Measurements from ENCODE around the gene CCDC106. TPM values are rescaled to one million over a fixed set of nuclear protein-coding genes. Genes with fewer than 3 reads are reported as not detected.
A peak's percentile ranks its signal among the peaks of the same experiment; 100 is the strongest.

The CCDC106 gene
- total RNA-seq, 1 donor from 2014 or later: 12.2 TPM

- Histone ChIP-seq H3K27ac (ENCODE audit: low read depth, low read length) (no peak overlapping the region), H3K4me2 (ENCODE audit: low read length) (peak overlapping the region; percentile 100), H3K9me3 (ENCODE audit: insufficient read depth, low read depth, low read length) (no peaks in the 10 kb centered on the region), H3K36me3 (ENCODE audit: insufficient read depth, low read length) (peaks cover 9% of the 10 kb centered on the region), H4K20me1 (ENCODE audit: insufficient read depth, low read length) (peaks cover 25% of the 10 kb centered on the region), H3K4me1 (ENCODE audit: insufficient read depth, low read length) (peaks cover 31% of the 10 kb centered on the region), H3K4me3 (ENCODE audit: insufficient read depth, low read depth, low read length) (peak overlapping the region; percentile 87), H3K9ac (ENCODE audit: low read length) (peak overlapping the region; percentile 92), H3K79me2 (ENCODE audit: insufficient read depth, low read length) (peaks cover 60% of the 10 kb centered on the region), H3K27me3 (ENCODE audit: insufficient read depth, low read length) (no peaks in the 10 kb centered on the region), H2AFZ (ENCODE audit: low read depth, low read length) (no peak overlapping the region)
- Mint-ChIP-seq H3K36me3 (ENCODE audit: low read depth, unreplicated experiment) (peaks cover 12% of the 10 kb centered on the region), H3K9me3 (ENCODE audit: unreplicated experiment) (no peaks in the 10 kb centered on the region), H3K4me1 (ENCODE audit: low read depth, unreplicated experiment) (peaks cover 19% of the 10 kb centered on the region), H3K4me3 (ENCODE audit: unreplicated experiment) (peak overlapping the region; percentile 97), H3K27ac (ENCODE audit: unreplicated experiment) (peak overlapping the region; percentile 95), H3K27me3 (ENCODE audit: low read depth, unreplicated experiment) (no peaks in the 10 kb centered on the region)
- FAIRE-seq (no peak), DNase-seq (ENCODE audit: low read depth) (no peak)
- no peak for TF ChIP-seq CTCF (IDR thresholded peaks at IDR 0.05; ENCODE audit: insufficient read depth, low read depth, low read length)
- TF ChIP-seq EZH2 (IDR thresholded peaks at IDR 0.05; ENCODE audit: insufficient read depth, low read length): no peak
Measured at GRCh38 chr19:55642153-55643002, 5.6 kb upstream of the CCDC106 start.

GRCh38 chr19:55643003-55643886 lies 4.8 kb upstream of the CCDC106 start, which contains the start of gene ZNF581:
Gene ZNF581 (plus strand): TSS chr19:55643649. CDS start chr19:55644572, 923 bp downstream.
- H2AFZ ChIP-seq (ENCODE audit: low read depth, low read length): peak within 1 kb of the TSS; percentile 5
- H3K4me2 ChIP-seq (ENCODE audit: low read length): peak within 1 kb of the TSS; percentile 100
- H4K20me1 ChIP-seq (ENCODE audit: insufficient read depth, low read length): peaks cover 25% of the 10 kb centered on the region
- no peaks in the 10 kb centered on the region for H3K27me3 ChIP-seq (ENCODE audit: insufficient read depth, low read length)
- Mint-ChIP-seq H3K36me3 (ENCODE audit: low read depth, unreplicated experiment) (peaks cover 8% of the 10 kb centered on the region), H3K4me3 (ENCODE audit: unreplicated experiment) (peak within 1 kb of the TSS; percentile 97), H3K27ac (ENCODE audit: unreplicated experiment) (peak within 1 kb of the TSS; percentile 95), H3K9me3 (ENCODE audit: unreplicated experiment) (no peaks in the 10 kb centered on the region), H3K27me3 (ENCODE audit: low read depth, unreplicated experiment) (no peaks in the 10 kb centered on the region), H3K4me1 (ENCODE audit: low read depth, unreplicated experiment) (peaks cover 18% of the 10 kb centered on the region)
- peaks cover 9% of the 10 kb centered on the region for H3K36me3 ChIP-seq (ENCODE audit: insufficient read depth, low read length)
- H3K4me1 ChIP-seq (ENCODE audit: insufficient read depth, low read length): peaks cover 35% of the 10 kb centered on the region
- peak within 1 kb of the TSS; percentile 92 for H3K9ac ChIP-seq (ENCODE audit: low read length)
- peaks cover 52% of the 10 kb centered on the region for H3K79me2 ChIP-seq (ENCODE audit: insufficient read depth, low read length)
- H3K9me3 ChIP-seq (ENCODE audit: insufficient read depth, low read depth, low read length): no peaks in the 10 kb centered on the region
- H3K27ac ChIP-seq (ENCODE audit: low read depth, low read length): peak within 1 kb of the TSS; percentile 41
- FAIRE-seq (no peak), DNase-seq (ENCODE audit: low read depth) (peak; percentile 67)
- TF ChIP-seq EZH2 (IDR thresholded peaks at IDR 0.05; ENCODE audit: insufficient read depth, low read length) (no peak), CTCF (IDR thresholded peaks at IDR 0.05; ENCODE audit: insufficient read depth, low read depth, low read length) (no peak)
- peak within 1 kb of the TSS; percentile 87 for H3K4me3 ChIP-seq (ENCODE audit: insufficient read depth, low read depth, low read length)
